DMS114 treated with DMSO at 0.1 percent for 48 hours (cell line): ENCODE results near the gene RMND1.

Experiments
- DNase-seq: peaks from one replicate; lab custom pipeline; 2025; ENCODE audit not compliant: unreplicated experiment; lab: John Stamatoyannopoulos, UW

RMND1 gene

DNA sequence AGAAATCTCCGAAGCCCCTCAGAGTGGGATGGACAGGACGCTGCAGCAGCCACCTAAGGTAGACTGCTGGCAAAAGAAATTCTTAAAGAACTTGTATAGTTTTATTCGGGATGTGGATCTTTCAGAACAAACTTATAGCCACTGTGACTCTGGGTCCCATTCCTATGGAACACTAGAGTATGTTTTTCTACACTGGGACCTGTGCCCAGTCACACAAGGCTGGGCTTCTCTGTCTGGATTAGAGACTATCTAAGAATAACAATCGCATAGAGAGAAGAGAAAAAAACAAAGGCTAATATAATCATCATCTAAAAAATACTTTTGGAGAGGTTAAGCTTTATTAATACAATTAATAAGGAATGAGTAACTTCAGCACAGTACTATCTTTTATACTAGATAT, 28.9 kb downstream of the RMND1 start:
- no peak for DNase-seq

GRCh38 chr6:151417477-151417876, 34.4 kb downstream of the RMND1 start:
- DNase-seq, result no peak

- no peak for DNase-seq
Measured at GRCh38 chr6:151414641-151415260, 37.2 kb downstream of the RMND1 start.

DNA sequence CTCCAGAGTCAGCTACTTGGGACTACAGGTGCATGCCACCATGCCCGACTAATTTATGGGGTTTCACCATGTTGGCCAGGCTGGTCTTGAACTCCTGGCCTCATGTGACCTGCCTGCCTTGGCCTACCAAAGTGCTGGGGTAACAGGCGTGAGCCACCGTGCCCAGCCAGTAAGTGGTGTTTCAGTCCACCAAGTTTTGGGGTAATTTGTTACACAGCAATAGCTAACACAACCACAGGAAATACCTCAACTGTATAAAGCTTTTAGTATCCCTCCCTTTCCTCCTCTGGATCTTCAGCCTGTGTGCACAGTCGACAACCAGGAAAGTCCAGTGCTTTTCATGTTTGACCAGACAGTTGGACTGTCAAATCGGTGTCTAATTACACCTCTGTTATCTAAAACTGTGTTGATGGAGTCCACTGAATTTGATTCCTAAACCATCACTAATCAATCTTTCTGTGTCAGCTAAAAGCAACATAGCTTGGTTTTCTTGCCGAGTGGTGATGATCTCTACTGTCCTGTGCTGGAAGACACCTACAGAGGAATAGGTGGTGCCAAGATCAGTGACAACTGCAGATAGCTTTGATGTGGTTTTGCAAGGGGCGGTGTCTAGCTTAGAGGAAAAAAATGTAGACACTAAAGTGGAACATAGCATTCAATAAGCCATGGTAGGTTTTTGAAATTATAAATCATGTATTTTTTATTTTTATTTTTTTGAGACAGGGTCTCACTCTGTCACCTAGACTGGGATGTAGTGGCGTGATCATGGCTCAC, 38.4 kb downstream of the RMND1 start:
- no peak for DNase-seq

GRCh38 chr6:151412909-151413308, 39.0 kb downstream of the RMND1 start:
- DNase-seq, result no peak

DNA sequence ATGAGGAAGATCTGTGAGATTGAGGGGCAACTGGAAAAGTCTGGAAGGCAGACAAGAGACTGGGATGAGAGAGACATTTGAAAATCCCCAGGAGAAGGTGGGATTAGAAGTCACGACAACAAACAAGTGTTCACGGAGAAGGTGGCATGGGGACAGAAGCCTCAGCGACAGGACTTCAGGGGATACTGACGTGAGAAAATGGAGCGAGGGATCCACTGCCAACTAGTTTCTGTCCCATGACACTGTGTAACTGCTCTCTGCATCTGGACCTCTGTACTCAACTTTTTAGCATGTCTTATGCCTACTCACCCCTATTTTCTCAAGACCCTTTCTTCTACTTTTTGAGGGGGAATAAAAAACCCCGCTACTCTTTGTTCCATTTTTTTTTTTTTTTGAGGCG, 42.2 kb downstream of the RMND1 start:
- DNase-seq, result no peak

DNA sequence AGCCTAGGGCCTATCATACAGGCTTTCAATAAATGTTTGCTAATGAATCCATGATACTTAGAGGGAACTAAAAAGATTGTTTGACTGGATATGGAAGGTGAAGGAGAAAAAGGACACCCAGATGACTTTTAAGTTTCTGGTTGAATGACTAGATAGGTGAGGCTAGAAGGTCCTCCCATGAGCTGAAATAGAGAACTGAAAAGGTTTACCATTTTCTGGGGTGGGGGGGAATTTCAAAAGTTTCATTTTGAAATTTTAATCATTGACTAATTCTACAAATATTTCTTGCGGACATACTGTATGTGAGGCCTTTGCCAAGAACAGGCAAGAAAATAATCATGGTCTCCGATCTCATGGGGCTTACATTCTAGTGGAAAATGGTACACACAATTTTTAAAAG, 42.7 kb downstream of the RMND1 start:
- DNase-seq, result no peak

DNA sequence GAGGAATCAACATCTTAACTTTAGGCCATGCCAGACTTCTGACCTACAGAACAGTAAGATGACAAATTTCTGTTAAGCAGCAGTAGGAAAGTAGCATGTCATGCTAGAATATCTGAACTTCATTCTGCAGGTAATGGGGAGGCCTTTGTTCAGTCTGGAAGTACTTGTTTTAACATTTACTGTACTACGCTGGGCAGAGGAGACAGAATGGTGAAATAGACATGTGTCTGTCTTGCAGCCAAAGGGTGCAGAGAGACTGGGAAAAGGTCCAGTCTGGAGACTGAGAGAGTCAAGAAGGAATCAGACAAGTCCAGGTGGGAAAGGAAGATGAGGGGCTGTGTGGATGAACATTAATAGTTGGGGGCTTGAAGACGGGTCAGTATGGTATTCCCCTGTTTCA, 43.1 kb downstream of the RMND1 start:
- DNase-seq, result no peak

DNA sequence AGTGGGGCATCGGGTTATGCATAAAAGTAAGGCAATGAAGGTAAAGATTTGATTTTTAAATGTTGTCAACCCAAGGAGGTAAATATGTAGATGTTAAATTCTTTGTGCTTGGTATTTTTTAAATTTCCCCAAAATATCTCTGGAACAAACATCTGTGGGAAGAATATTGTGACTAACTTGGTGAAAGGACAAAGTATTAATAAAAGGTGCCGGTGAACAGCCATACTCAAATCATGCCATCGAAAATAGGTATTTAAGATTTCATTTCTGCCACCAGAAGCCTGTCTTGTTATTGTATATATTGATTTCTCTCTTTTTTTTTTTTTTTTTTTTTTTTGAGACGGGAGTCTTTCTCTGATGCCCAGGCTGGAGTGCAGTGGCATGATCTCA, 48.0 kb downstream of the RMND1 start:
- DNase-seq, result no peak

GRCh38 chr6:151402228-151402627, 49.7 kb downstream of the RMND1 start:
- DNase-seq, result no peak

DNA sequence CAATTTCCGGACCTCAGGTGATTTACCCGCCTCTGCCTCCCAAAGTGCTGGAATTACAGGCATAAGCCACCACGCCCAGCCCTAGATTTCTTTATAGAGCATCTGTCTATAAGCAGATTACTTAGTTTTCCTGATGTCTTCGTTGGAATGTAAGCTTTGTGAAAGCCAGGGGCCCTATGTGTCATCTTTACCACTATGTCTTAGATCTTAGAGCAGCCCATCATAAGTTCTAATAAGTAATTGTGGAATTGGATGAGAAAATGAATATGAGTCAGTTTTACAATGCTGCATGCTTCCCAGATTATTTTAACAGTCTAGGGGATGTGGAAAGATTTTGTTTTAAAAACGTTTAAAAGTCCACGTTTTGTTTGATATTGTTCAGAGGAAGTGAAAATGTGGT, 51.5 kb downstream of the RMND1 start:
- DNase-seq, result no peak

DNA sequence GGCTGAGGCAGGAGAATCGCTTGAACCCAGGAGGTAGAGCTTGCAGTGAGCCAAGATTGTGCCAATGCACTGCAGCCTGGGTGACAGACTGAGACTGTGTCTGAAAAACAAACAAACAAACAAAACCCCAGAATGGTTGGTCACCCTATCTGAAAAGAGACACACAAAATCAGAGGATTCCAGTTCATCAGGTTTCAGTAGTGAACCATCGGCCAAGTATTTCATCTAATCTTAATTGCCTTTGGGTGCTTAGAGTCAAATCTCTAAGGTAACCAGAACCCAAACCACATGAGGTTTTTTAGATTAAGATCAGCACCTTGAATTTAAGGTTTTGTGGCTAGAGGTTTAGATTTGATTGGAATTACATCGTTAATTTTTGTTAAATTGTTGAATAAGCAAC, 52.2 kb downstream of the RMND1 start:
- DNase-seq, result no peak

- no peak for DNase-seq
Measured at GRCh38 chr6:151393410-151393809, 58.5 kb downstream of the RMND1 start.

- DNase-seq, result no peak
Measured at GRCh38 chr6:151392427-151392826, 59.5 kb downstream of the RMND1 start.

- peak; percentile 47 for DNase-seq
Measured at GRCh38 chr6:151391471-151392413, 60.2 kb downstream of the RMND1 start, which contains the start of gene ZBTB2. Gene ZBTB2, minus strand, starts transcription at chr6:151391559. Its CDS starts 17,922 bp downstream, at chr6:151373637.

- peak; percentile 9 for DNase-seq
Measured at GRCh38 chr6:151390851-151391470, 61.0 kb downstream of the RMND1 start.

GRCh38 chr6:151390276-151390850, 61.6 kb downstream of the RMND1 start:
- DNase-seq, result peak; percentile 82

DNA sequence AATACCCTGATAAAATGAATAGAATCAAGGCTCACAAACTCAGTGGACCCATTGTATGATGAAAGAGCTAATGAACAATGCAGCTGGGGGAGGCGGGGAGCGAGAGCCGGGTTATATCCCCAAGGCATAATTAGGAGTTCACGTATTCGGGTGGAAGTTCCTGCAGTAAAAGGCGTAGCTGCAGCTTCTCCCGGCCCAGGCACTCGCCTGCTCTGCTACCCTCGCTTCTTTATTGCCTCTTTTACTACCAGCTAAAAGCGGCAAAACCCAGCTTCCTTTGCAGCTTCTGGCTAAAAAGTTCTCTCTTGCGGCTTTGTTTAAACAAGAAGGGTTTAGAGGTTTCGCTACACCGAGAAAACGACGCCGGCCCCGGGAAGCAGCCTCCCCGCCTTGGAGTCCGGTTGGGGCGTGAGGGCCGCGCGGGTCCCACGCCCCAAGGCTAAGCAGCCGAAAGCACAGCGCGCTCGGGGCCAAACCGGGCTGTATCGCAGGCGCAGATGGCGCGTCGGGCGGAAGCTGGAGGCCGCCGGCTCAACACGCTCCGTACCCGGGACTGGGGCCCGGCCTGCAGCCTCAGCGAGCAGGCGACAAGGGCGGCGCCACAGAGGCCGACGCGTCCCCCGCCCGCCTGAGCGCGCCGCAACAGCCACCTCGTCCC, 62.2 kb downstream of the RMND1 start:
- no peak for DNase-seq

DNA sequence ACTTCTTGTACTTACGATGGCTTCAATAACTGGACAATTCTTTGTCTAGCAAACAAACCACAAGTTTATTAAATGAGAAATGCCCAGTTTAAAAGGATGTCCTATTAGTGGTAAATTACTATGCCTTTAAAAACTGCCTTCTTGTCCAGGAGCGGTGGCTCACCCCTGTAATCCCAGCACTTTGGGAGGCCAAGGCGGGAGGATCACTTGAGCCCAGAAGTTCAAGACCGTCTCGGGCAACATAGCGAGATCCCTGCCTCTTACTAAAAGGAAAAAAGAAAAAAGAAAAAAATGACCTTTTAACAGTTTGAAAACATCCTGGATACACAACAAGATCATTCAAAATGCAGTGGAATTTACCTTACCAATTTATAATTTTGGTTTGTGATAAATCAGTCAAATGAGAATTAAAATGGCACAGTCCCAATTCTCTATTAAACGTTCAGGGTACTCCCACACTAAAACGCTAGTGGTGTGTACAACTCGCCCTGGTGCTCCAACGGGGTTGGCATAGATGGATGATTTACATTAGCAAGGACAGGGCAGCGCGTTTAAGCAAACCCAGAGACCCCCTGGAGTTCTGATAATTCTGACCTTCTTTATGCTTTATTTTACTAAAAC, 62.8 kb downstream of the RMND1 start:
- no peak for DNase-seq

- no peak for DNase-seq
Measured at GRCh38 chr6:151388236-151388635, 63.7 kb downstream of the RMND1 start.
